NCI-H82 treated with DMSO at 0.1 percent for 48 hours (cell line): ENCODE measurements around the gene OSBPL2.

ENCODE experiments used
- DNase-seq: peaks from one replicate; lab custom pipeline; 2025; ENCODE audit not compliant: unreplicated experiment; lab: John Stamatoyannopoulos, UW

The OSBPL2 gene

DNA sequence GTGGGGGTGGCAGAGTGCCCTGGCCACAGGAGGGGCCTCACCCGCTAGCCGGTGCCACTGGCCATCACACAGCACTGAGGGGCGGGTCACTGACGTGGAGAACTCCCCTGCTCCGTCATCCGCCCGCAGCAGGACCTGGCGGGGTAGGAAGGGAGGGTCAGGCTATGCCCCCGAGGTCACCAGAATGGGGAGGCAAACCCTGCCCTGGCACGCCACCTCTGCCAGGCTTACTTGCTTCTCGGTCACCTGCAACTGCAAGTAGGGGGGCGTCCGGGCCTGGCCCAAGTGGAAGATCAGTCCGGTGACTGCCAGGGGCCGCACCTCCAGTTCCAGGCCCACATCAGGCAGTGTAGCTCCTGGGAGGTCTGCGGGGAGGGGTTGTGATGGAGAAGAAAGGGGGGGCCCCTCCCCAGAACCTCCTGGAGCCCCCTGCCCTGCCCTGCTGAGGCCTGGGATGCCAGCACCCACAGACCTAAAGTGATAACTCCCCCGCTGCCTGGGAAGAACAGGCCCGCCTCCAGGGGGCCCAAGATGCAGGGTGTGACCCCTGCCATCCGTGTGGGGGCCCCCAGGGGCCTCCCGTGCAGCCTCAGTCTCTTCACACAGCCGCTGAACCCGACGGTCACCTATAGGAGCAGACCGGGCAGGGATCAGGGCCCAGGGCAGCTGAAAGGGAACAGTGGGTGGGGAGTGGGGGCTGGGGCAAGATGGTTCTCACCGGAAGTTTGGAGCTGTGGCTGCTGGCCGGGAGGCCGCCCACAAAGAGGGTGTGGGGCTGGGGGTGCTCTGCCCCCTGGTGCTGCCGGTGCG, 71.8 kb downstream of the OSBPL2 start:
- DNase-seq, result no peak

DNA sequence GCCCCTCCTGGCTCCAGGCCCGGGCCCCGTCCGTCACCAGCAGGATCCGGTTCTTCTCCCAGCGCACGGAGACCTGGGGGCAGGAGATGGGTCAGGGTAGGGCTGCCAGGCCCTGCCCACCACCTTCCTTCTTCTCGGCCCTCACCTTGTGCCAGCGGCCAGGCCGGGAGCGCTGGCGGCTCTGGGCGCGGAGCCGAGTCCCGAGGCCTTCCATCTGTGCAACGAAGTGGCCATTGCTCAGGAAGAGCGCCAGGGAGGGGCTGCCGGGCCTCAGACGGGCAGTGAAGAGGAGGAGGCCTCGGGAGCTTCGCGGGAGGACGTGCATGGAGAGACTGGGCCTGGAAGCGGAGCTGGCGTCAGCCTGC, 72.4 kb downstream of the OSBPL2 start:
- no peak for DNase-seq

DNA sequence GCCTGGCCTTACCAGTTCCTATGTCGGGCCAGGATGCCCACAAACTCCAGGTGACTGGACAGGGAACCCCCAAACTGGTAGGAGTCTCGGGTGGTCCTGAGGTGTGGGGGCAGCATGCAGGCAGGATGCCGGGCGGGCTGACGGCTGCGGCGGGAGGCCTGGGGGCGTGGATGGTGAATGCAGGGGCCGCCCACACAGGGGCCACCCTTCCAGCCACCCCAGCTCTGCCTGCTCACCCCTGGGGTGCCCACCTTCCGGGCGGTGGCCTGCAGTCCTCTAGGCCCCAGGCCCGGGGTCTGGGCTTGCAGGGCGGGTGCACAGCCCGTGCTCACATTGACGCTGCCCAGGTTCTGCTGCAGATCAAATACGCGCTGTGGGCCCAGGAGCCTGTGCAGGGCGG, 72.8 kb downstream of the OSBPL2 start:
- DNase-seq, result no peak

DNA sequence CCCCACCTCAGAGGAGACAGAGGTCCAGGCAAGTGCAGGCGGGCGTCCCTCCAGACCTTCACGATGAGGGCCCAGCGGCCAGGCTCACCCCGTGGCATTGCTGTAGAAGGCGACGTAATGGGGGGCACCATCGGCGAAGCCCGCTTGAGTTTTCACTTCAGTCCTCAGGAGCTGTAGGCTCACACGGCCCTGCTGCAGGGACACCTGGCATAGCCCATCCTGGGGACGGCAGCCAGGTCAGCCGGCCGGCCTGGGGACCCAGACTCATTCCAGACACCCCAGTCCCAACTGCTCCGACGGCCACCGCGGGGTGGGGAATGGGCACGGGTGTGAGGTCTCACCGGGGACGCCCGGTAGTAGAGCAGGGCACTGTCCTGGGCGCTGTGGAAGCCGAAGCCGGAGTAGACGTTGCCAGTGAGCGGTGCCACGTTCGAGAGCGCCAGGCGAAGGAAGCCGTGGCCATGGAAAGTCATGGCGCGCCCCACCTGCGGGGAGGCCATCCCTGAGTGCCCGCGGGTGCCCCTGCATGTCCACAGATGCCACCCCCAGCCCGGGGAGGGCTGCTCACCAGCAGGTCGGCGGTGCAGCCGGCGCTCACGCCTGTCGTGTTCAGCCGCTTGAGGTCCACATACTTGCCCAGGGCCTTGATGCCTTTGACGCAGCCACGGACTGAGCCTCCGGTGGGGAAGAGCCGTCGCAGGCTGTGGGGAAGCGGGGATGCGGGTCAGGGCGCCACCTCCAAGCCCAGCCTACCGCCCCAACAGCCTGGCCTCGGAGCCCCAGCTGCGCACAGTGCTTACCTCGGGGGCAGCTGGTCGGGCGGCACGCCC, 73.7 kb downstream of the OSBPL2 start:
- DNase-seq, result no peak

DNA sequence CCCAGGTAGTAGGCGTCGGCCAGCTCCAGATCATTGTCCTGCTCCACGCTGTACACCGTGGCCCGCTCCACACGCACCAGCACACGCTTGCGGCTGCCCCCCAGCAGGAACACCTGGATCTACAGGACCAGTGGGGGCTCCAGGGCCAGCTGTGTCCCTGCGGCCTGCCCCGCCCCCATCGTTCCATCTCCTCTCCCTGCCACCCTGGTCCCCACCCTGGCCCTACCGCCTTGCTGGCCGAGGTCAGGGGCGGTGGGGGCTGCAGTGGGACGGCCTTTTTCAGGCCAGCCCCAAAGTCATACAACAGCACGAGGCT, 74.3 kb downstream of the OSBPL2 start:
- DNase-seq, result no peak

DNA sequence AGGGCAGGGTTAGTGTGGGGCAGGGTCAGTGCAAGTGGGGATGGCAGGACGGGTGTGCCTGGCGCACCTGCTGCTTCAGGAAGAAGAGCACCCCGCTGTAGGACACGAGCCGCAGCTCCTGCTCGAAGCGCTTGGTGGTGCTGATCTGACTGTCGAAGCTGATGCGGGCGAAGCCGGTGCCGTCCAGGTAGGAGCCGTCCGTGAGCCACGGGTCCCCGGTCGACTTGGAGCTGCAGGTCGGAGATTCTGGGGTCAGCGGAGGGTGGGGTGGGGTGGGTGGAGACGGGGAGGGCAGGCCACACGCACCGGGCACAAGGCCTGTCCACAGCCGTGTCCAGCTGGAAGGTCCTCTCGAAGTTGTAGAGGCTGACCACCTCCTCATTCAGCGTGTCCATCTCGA, 74.7 kb downstream of the OSBPL2 start:
- no peak for DNase-seq

DNA sequence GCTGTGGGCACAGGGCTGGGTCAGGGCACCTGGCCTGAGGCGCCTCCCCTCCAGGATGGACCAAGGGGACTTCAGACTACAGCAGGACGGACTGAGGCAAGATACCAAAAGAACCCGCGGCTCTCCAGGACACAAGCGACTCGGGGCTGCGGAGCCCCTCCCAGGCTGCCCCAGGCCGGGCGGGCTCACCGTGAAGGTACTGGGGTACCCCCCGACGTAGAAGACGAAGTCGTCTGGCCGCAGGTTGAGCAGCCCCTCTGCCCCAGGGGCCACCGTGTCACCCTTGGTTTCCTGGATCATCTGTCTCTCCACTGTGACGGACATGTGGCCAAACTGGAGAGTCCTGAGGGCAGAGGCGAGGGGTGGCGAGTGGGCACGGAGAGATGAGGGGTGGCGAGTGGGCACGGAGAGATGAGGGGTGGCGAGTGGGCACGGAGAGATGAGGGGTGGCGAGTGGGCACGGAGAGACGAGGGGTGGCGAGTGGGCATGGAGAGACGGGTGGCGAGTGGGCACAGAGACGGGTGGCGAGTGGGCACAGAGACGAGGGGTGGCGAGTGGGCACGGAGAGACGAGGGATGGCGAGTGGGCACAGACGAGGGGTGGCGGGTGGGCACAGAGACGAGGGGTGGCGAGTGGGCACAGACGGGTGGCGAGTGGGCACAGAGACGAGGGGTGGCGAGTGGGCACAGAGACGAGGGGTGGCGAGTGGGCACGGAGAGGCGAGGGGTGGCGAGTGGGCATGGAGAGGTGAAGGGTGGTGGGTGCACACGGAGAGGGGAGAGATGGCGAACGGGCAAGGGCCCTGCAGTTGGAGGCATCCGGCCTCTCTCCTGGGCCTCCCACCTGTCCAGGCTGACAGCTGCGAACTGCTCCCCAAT, 75.4 kb downstream of the OSBPL2 start:
- no peak for DNase-seq

DNA sequence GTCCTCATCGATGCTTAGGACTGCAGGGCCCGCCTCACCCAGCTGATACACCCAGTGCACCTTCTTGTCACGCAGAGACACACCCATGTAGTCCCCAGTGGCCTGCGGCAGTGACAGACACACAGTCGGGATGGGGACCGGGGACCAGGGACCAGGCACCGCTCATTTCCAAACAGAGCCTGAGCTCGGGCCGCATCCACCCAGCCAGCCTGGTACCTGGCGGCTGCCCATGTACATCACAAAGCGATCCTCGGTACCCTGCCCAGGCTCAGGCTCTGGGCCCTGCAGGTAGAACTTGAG, 76.0 kb downstream of the OSBPL2 start:
- DNase-seq, result no peak

DNA sequence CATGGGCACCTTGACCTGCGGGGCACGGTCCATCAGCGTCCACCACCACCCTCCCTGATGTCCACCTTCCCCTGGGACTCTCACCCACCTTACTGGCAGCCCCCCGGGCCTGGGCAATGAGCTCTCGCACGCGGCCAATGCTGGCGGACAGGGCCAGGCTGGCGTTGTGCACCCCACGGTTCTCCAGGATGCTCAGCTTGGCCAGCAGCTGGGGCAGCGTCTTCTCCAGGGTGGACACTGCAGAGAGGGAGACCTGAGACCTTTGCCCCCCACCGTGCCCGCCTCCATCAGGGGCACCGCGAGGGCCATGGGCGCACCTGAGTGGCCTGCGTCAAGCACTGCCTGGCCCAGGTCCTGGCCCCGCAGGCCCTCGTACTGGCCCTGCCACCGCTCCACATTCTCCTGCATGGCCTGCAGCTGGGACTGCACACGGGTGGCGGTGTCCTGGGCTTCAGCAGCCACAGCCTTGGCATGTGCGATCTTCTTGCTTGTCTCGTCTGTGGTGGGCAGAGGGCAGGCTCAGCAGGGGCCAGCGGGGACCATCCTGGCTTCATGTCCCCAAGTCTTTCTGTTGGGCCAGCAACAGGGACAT, 76.5 kb downstream of the OSBPL2 start:
- DNase-seq, result no peak

DNA sequence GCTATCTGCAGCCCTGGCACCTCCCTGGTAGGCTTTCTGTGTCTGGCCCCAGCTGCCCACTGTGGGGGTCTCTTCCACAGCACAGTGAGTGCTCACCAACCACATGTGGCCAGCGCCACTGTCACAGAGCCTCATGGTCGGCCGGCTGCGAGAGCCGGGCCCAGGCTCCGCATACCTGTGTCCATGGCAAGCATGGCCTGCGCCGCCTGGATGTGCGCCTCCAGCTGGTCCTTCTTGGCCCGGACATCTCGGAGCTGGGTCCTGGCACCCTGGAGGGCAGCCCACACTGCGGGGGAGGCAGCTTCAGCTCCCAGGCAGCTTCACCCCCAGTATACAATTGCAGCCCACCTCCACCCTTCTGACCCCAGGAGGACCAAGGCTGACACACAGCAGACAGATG, 77.5 kb downstream of the OSBPL2 start:
- DNase-seq, result no peak

DNA sequence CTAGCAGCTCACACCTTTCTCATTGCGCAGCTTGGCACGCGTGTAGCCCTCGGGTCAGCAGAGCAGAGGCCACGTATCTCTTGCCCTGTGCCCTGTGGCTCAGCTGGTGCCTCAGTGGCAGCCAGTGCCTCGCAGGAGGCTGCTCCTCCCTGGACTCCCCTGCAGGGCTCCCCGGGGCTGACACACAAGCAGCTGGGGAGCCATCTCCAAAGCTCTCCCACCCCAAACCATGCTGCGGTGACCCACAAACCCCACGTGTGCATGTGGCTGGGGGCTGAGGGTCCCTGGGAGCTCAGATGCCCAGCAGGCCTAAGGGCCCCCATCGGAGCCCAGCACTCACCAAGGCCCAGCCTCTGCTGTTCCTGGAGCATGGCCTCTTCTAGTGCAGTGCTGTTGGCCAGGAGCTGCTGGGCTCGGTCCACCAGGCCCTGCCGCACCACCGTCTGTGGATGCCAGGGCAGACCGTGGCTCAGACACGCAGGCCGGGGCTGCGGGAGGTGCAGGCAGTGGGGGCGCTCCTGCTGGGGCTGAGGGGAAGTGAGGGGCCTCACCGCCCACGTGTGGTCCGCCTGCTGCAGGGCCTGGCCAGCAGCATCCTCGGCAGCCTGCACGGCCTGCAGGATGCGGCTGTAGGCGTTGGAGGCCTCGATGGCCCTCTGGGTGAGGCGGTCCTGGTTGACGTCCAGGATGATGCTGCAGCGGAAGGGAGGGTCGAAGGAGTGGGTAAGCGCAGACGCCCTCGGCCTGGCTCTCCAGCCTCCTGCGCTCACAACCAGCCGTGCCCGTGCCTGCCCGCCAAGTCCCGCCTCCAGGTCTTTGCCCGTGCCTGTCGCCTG, 78.2 kb downstream of the OSBPL2 start:
- no peak for DNase-seq

DNA sequence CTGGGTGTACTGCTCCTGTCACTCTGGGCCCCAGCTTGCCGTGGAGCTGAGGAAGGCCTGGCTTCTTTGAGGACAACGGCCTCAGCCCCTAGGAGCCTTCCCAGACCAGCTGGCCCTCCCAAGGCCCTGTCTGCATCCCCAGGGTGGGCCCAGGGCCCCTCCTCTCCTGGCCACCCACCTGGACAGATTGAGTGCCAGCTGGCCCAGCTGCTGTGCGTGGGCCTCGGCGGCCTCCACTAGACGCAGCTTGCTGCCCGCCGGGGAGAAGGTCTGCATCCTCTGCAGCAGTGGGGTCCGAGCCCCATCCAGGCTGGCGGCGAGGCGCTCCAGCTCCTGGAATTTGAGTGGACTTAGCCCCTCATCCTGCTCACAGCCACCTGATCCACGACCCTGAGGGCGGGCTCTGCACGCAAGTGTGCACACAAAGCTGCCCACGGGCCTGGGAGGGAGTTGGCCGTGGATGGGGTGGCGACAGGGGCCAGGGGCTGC, 78.9 kb downstream of the OSBPL2 start:
- no peak for DNase-seq

- DNase-seq, result no peak
Measured at GRCh38 chr20:62318400-62319345, 80.4 kb downstream of the OSBPL2 start.

- DNase-seq, result no peak
Measured at GRCh38 chr20:62319346-62319909, 81.1 kb downstream of the OSBPL2 start.

GRCh38 chr20:62320581-62321354, 82.4 kb downstream of the OSBPL2 start:
- no peak for DNase-seq

DNA sequence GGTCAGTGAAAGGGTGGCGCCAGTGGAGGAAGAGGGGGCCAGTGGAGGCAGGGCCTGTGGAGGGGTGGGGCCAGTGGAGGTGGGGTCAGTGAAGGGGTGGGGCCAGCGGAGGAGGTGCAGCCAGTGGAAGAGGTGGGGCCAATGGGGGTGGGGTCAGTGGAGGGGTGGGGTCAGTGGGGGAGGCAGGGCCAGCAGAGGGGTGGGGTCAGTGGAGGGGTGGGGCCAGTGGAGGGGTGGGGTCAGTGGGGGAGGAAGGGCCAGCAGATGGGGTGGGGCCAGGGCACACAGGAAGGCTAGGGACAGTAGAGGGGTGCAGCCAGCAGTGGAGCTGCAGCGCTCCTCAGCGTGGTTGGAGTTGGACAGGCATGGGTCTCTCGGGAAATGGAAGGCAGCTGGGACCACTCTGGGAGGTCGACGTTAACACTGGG, 83.2 kb downstream of the OSBPL2 start:
- no peak for DNase-seq

- no peak for DNase-seq
Measured at GRCh38 chr20:62321975-62322374, 83.7 kb downstream of the OSBPL2 start.

DNA sequence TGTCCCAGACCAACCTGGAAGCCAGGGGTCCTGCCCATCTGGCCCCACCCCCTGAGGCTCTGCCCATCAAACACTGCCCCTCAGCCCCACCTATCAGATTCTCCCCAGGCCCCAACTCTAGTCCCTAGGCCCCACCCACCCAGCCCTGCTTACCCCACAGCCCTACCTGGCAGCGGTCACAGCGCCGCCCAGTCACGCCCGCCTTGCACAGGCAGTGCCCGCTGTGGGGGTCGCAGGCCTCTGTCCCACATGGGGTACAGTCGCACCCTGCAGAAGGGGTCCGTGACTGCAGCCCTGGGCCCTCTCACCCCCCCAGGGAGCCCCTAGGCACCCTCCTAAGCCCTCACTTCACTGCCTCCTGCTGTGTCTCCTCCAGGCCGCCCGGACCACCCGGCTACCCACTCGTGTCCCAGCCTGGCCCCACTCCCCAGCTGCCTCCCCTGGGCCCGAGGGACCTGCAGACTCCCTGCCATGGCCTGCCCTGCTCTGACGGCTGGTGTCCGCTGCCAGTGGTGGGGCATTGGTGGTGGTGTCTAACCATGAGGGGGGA, 84.2 kb downstream of the OSBPL2 start:
- no peak for DNase-seq
